Measurements from ENCODE around the gene AHRR. TPM values are rescaled to one million over a fixed set of nuclear protein-coding genes. Genes with fewer than 3 reads are reported as not detected.

Gene AHRR
- total and polyA plus RNA-seq, 2 experiments from 2014 or later: 0.27 to 1.8 TPM

DNA sequence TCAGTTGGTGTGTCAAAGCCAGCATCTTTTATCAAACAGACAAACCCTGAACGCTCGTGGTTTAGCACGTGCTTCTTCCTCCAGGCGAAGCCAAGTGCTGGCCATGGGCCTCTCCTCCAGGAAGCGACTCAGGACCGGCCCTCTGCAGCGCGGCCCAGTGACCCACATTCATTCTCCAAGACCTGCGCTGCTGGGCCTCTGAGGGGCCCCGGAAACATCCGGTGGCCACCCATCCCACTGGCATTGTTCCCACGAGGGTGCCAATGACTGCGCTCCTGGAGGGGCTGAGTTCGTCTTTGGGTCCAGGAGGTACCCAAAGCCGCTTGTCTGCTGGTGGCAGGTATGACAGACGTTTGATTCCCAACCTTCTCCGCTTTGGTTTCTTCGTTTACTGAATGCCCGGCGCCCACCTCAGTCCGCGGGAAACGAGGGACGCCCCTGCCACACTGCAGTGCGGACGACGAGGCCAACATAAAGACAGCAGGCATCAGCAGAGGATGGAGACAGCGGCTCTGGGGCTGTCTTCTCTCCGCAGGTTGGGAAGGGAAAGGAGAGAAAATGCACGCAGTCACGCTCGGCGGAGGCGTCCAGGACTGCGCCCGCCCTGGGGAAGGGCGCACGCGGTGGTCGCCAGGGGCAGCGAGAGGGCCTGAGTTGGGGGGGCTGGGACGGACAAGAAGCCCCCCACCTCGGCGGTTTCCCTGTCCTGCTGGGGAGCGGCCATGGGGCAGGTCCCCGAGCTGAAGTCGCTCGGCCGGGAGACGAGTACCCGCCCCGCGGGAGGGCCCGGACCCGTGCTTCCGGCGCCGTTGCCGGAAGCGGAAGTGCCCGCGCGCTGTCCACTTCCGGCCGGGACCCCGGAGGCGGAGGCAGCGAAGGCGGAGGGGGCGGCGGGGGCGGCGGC lies 121.1 kb downstream of the AHRR start, which contains the start of gene EXOC3:
Gene EXOC3, plus strand, starts transcription at position 842 of the 904 bp plus-strand sequence. CDS start 3,030 bp downstream, outside the sequence.
- H2AFZ ChIP-seq: peak within 1 kb of the TSS; percentile 89; the same call in 1 of the 2 replicates
- ATAC-seq: peak; percentile 87
- no peak for TF ChIP-seq NANOG (IDR thresholded peaks at IDR 0.05; ENCODE audit: borderline replicate concordance)
- TF ChIP-seq, protein P1, sequence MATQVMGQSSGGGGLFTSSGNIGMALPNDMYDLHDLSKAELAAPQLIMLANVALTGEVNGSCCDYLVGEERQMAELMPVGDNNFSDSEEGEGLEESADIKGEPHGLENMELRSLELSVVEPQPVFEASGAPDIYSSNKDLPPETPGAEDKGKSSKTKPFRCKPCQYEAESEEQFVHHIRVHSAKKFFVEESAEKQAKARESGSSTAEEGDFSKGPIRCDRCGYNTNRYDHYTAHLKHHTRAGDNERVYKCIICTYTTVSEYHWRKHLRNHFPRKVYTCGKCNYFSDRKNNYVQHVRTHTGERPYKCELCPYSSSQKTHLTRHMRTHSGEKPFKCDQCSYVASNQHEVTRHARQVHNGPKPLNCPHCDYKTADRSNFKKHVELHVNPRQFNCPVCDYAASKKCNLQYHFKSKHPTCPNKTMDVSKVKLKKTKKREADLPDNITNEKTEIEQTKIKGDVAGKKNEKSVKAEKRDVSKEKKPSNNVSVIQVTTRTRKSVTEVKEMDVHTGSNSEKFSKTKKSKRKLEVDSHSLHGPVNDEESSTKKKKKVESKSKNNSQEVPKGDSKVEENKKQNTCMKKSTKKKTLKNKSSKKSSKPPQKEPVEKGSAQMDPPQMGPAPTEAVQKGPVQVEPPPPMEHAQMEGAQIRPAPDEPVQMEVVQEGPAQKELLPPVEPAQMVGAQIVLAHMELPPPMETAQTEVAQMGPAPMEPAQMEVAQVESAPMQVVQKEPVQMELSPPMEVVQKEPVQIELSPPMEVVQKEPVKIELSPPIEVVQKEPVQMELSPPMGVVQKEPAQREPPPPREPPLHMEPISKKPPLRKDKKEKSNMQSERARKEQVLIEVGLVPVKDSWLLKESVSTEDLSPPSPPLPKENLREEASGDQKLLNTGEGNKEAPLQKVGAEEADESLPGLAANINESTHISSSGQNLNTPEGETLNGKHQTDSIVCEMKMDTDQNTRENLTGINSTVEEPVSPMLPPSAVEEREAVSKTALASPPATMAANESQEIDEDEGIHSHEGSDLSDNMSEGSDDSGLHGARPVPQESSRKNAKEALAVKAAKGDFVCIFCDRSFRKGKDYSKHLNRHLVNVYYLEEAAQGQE (IDR thresholded peaks at IDR 0.05; ENCODE audit: unreplicated experiment): peak; percentile 40
- no peak for TF ChIP-seq ZNF114 (CRISPR knock-in tag; IDR thresholded peaks at IDR 0.05)
- no peak for TF ChIP-seq JUNB (IDR thresholded peaks at IDR 0.05; ENCODE audit: unreplicated experiment)
- peak; percentile 77 for TF ChIP-seq POLR2AphosphoS5 (IDR thresholded peaks at IDR 0.05; ENCODE audit: low read depth)
- TF ChIP-seq EZH2 (IDR thresholded peaks at IDR 0.05; ENCODE audit: low read depth, unreplicated experiment): no peak
- no peak for TF ChIP-seq ZNF331 (CRISPR knock-in tag; IDR thresholded peaks at IDR 0.05; ENCODE audit: low read depth)
- TF ChIP-seq, protein P2, sequence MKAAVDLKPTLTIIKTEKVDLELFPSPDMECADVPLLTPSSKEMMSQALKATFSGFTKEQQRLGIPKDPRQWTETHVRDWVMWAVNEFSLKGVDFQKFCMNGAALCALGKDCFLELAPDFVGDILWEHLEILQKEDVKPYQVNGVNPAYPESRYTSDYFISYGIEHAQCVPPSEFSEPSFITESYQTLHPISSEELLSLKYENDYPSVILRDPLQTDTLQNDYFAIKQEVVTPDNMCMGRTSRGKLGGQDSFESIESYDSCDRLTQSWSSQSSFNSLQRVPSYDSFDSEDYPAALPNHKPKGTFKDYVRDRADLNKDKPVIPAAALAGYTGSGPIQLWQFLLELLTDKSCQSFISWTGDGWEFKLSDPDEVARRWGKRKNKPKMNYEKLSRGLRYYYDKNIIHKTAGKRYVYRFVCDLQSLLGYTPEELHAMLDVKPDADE (IDR thresholded peaks at IDR 0.05): no peak
- no peak for TF ChIP-seq STAT1 (IDR thresholded peaks at IDR 0.05; ENCODE audit: unreplicated experiment)

More for the DNA sequence above, 121.1 kb downstream of the AHRR start, which contains the start of gene EXOC3:
- Histone ChIP-seq H3K36me3 (ENCODE audit: insufficient read depth) (no peaks in the 10 kb centered on the region; the same call in 1 of the 2 replicates), H3K4me1 (ENCODE audit: insufficient read depth) (peaks cover 6% of the 10 kb centered on the region; the same call in 1 of the 2 replicates), H3K9me2 (ENCODE audit: insufficient read depth) (no peaks in the 10 kb centered on the region), H3F3A (replicated peaks; ENCODE audit: low read depth) (no peaks in the 10 kb centered on the region), H4K20me1 (replicated peaks; ENCODE audit: insufficient read depth) (peaks cover 2% of the 10 kb centered on the region; the same call in 1 of the 2 replicates), H3K27me3 (ENCODE audit: insufficient read depth) (no peaks in the 10 kb centered on the region), H3K4me2 (peak within 1 kb of the TSS; percentile 95), H3K4me3 (peak within 1 kb of the TSS; percentile 87), H3K79me2 (replicated peaks; ENCODE audit: insufficient read depth) (peaks cover 15% of the 10 kb centered on the region), H3K27ac (ENCODE audit: low read depth) (no peak within 1 kb of the TSS)
- peak; percentile 80 for DNase-seq (ENCODE audit: low spot score)
- H3K4me1 Mint-ChIP-seq: peaks cover 3% of the 10 kb centered on the region; the same call in 2 of the 3 replicates
- peak within 1 kb of the TSS; percentile 98 for H3K4me3 Mint-ChIP-seq
- H3K9me3 Mint-ChIP-seq: 0 out of 3 replicates have a peak, but pooled peaks cover 3% of the 10 kb centered on the region
- peaks cover 16% of the 10 kb centered on the region for H3K27me3 Mint-ChIP-seq (ENCODE audit: insufficient read depth, low read depth, poor library complexity)
- H3K27ac Mint-ChIP-seq: peak within 1 kb of the TSS; percentile 78
- H3K36me3 Mint-ChIP-seq (ENCODE audit: low read depth): peaks cover 13% of the 10 kb centered on the region
